Measurements from ENCODE around the gene PDE8B. TPM values are rescaled to one million over a fixed set of nuclear protein-coding genes. Genes with fewer than 3 reads are reported as not detected.
A peak's percentile ranks its signal among the peaks of the same experiment; 100 is the strongest.

The PDE8B gene
- total RNA-seq, 1 donor from 2014 or later: 5.5 TPM

- DNase-seq (ENCODE audit: low spot score): no peak
- ATAC-seq: peak; percentile 55
These were observed 183.7 kb downstream of the PDE8B start for GRCh38 chr5:77394064-77394715.

- ATAC-seq: no peak
- DNase-seq (ENCODE audit: low spot score): no peak
These were observed 185.5 kb downstream of the PDE8B start for GRCh38 chr5:77396017-77396416.

GRCh38 chr5:77397686-77398292 is 187.3 kb downstream of the PDE8B start:
- ATAC-seq: no peak

GRCh38 chr5:77398458-77398857 is 188.0 kb downstream of the PDE8B start:
- DNase-seq (ENCODE audit: low spot score) (no peak), ATAC-seq (no peak)

More at GRCh38 chr5:77397686-77398292, 187.3 kb downstream of the PDE8B start:
- DNase-seq (ENCODE audit: low spot score): no peak

GRCh38 chr5:77398896-77399295 is 188.4 kb downstream of the PDE8B start:
- ATAC-seq (no peak), DNase-seq (ENCODE audit: low spot score) (no peak)

GRCh38 chr5:77400645-77401044 is 190.2 kb downstream of the PDE8B start:
- peak; percentile 56 for ATAC-seq

GRCh38 chr5:77402796-77403195 is 192.3 kb downstream of the PDE8B start:
- ATAC-seq (no peak), DNase-seq (ENCODE audit: low spot score) (no peak)

More at GRCh38 chr5:77400645-77401044, 190.2 kb downstream of the PDE8B start:
- DNase-seq (ENCODE audit: low spot score): no peak

- DNase-seq (ENCODE audit: low spot score) (no peak), ATAC-seq (no peak)
These were observed 196.7 kb downstream of the PDE8B start for GRCh38 chr5:77407152-77407551.

GRCh38 chr5:77409870-77410621 is 199.6 kb downstream of the PDE8B start:
- ATAC-seq (no peak), DNase-seq (ENCODE audit: low spot score) (no peak)

- peak; percentile 79 for DNase-seq (ENCODE audit: low spot score)
- ATAC-seq: peak; percentile 89
These were observed 202.6 kb downstream of the PDE8B start for GRCh38 chr5:77413049-77413448.

- ATAC-seq (no peak), DNase-seq (ENCODE audit: low spot score) (no peak)
These were observed 207.7 kb downstream of the PDE8B start for GRCh38 chr5:77418162-77418561.

GRCh38 chr5:77418601-77419581 is 208.4 kb downstream of the PDE8B start:
- ATAC-seq (peak; percentile 95), DNase-seq (ENCODE audit: low spot score) (peak; percentile 62)

GRCh38 chr5:77419644-77420582 is 209.4 kb downstream of the PDE8B start:
- ATAC-seq (peak; percentile 58), DNase-seq (ENCODE audit: low spot score) (no peak)

- ATAC-seq (no peak), DNase-seq (ENCODE audit: low spot score) (no peak)
These were observed 210.5 kb downstream of the PDE8B start for GRCh38 chr5:77420940-77421339.

- DNase-seq (ENCODE audit: low spot score) (no peak), ATAC-seq (no peak)
These were observed 212.7 kb downstream of the PDE8B start for GRCh38 chr5:77423022-77423750.

GRCh38 chr5:77424921-77425320 is 214.4 kb downstream of the PDE8B start:
- ATAC-seq (no peak), DNase-seq (ENCODE audit: low spot score) (no peak)

- ATAC-seq (no peak), DNase-seq (ENCODE audit: low spot score) (no peak)
These were observed 214.9 kb downstream of the PDE8B start for GRCh38 chr5:77425420-77425819.

GRCh38 chr5:77425998-77426659 is 215.6 kb downstream of the PDE8B start:
- ATAC-seq (peak; percentile 88), DNase-seq (ENCODE audit: low spot score) (peak; percentile 67)

Measured in left lobe of liver (tissue), 2 donors.